Heart left ventricle (tissue), 13 donors: Measurements from ENCODE around the gene PRKAG2.

Source experiments
- POLR2A ChIP-seq, 2 donors: fragments of 450-650 bp; IDR thresholded peaks; one replicate each; pipeline ENCODE4 v1.6.1; 2017; ENCODE audit warnings: antibody characterized with exemption in 2 of 2, mild to moderate bottlenecking in 2 of 2, moderate library complexity in 2 of 2
- TF ChIP-seq, protein P1 (sequence below), 12 donors: fragments of 200-600 bp; sonication (generic) in 4 of 12; IDR thresholded peaks; one replicate each; pipeline versions ENCODE4 v1.5.0 to v1.8.0; 2018 to 2022; ENCODE audit warnings: antibody characterized with exemption in 12 of 12, mild to moderate bottlenecking in 5 of 12
- donor health status: ischemic (EF 13 %, LVEDD 7.1; RV severe dilation, severe dysfunction).
- donor health status: DM: no; HTN: yes; CAD: no.
- donor health status: DM: no; HTN: no; CAD: no.
- donor health status: ischemic (EF 25% LVEDD 6.9; RV normal size, moderate dysfunction).
- donor health status: ischemic (EF 25% LVEDD 5.7; RV mildly dilated, moderate dysfunction).
- donor health status: ischemic (EF 35%, LVEDD 5.7; RV mildly dilated, moderate dysfunction).
- donor health status: nonischemic (EF 11% LVEDD 7.7; RV severe dilation, severe dysfunction).
- donor health status: DM: yes; HTN: yes; CAD: no.
- donor health status: PGD.
- donor health status: ischemic (EF 29% LVEDD 5.4; RV normal size, mild dysfunction).
- donor health status: nonischemic (EF 23%, LVEDD 6.1; RV moderate dilation, normal function).

DNA sequence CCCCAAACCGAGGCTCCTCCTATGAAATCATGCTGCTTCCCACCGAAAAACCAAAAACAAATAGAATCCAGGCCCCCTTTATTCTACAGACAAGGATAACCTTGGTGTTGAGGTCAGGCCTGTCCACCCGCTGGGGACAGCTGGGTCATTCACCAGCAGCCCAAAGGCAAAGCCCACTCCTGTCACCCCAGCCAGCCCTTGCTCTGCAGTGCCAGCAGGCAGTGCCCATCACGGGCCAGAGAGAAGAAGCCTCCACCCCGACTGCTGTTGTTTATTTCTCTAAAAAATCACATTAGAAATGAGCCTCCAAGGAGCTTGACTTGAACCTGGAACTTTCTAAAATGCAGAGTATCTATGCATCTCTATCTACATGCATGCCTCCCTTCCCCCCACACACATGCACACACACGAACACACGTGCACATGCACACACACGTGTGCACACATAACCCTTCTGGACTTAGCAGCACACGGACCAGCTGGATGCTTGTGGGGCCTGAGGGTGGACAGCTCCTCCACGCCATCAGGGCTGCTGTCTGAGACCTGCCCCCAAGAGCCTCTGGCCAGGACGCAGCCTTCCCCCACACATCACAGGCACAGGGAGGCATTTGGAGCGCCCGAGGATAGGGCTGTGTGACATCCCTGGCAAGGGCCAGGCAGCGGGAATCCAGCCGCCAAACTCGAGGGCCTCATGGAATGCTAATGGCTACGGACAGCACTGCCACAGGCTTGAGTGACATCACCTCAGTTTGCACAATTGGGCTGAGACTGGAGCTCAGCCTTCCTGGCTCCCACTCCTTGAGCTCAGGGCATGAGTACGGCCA lies 22.8 kb downstream of the PRKAG2 start:
- TF ChIP-seq, protein P1, sequence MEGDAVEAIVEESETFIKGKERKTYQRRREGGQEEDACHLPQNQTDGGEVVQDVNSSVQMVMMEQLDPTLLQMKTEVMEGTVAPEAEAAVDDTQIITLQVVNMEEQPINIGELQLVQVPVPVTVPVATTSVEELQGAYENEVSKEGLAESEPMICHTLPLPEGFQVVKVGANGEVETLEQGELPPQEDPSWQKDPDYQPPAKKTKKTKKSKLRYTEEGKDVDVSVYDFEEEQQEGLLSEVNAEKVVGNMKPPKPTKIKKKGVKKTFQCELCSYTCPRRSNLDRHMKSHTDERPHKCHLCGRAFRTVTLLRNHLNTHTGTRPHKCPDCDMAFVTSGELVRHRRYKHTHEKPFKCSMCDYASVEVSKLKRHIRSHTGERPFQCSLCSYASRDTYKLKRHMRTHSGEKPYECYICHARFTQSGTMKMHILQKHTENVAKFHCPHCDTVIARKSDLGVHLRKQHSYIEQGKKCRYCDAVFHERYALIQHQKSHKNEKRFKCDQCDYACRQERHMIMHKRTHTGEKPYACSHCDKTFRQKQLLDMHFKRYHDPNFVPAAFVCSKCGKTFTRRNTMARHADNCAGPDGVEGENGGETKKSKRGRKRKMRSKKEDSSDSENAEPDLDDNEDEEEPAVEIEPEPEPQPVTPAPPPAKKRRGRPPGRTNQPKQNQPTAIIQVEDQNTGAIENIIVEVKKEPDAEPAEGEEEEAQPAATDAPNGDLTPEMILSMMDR (IDR thresholded peaks at IDR 0.05) = no peak
- TF ChIP-seq POLR2A (IDR thresholded peaks at IDR 0.05) = no peak
